Fibroblast of villous mesenchyme (primary cell): Measurements from ENCODE around the gene STK40. TPM values are rescaled to one million over a fixed set of nuclear protein-coding genes. Genes with fewer than 3 reads are reported as not detected.

Experiments
- DNase-seq: peaks from one replicate; pipeline ENCODE4 v3.0.0-alpha.2; 2010; ENCODE audit warnings: low read depth
- H3K4me3 ChIP-seq: 2 replicates; pipeline ENCODE4 v1.5.1; 2011; ENCODE audit warnings: low read depth, mild to moderate bottlenecking, low read length
- total RNA-seq: library from RNA; depleted of rRNA; stranded (reverse); fragments of >200 nt; gene quantifications from 2 replicates; pipeline ENCODE4 v1.2.3, GENCODE V29; 2012
- TF ChIP-seq, protein P1 (sequence below): IDR thresholded peaks from 2 replicates; pipeline ENCODE4 v1.5.1; 2012; ENCODE audit warnings: low read depth, mild to moderate bottlenecking, low read length; ENCODE audit not compliant: insufficient read depth

Gene STK40
- total RNA-seq, 1 donor, result 24.6 TPM

DNA sequence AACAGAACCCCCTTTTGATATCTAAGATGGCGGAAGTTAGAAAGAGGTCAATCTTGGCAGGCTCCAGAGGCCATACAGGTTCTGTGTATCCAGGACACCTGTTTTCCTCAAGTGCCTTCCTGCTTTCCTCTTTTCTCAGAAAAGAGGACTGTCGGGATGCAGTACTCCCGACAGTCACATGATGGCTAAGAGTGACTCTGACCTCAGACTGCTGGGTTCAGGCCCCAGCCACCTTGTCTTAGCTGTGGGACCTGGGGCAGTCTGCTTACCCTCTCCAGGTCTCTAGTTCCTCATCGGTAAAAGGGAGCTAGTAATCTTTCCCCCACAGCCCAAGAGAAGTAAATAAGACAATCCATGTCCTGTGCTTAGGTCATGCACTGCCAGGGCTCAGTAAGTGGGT is 29.9 kb downstream of the STK40 start:
- DNase-seq, result no peak
- H3K4me3 ChIP-seq, result no peak overlapping the region
- TF ChIP-seq, protein P1, sequence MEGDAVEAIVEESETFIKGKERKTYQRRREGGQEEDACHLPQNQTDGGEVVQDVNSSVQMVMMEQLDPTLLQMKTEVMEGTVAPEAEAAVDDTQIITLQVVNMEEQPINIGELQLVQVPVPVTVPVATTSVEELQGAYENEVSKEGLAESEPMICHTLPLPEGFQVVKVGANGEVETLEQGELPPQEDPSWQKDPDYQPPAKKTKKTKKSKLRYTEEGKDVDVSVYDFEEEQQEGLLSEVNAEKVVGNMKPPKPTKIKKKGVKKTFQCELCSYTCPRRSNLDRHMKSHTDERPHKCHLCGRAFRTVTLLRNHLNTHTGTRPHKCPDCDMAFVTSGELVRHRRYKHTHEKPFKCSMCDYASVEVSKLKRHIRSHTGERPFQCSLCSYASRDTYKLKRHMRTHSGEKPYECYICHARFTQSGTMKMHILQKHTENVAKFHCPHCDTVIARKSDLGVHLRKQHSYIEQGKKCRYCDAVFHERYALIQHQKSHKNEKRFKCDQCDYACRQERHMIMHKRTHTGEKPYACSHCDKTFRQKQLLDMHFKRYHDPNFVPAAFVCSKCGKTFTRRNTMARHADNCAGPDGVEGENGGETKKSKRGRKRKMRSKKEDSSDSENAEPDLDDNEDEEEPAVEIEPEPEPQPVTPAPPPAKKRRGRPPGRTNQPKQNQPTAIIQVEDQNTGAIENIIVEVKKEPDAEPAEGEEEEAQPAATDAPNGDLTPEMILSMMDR, result no peak

DNA sequence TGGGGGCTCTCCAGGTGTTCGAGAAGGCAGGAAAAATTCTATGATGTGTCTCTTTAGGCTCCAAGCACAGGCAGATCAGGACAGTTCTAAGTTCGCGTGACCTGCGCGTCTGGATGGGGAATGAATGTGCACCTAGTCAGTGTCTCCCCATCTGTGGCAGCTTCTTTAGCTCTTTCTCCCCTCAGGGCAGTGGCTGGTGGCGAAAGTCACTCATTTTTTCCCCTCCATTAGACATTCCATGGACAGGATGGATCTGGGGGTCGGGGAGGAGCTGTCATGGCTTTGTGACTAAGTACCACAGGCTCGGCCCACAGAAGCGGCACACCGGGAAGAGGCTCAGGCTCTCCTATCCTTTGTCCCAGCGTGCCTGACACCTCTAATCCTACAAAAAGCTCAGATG is 31.2 kb downstream of the STK40 start:
- TF ChIP-seq, protein P1, result no peak
- DNase-seq, result no peak
- no peak overlapping the region for H3K4me3 ChIP-seq

DNA sequence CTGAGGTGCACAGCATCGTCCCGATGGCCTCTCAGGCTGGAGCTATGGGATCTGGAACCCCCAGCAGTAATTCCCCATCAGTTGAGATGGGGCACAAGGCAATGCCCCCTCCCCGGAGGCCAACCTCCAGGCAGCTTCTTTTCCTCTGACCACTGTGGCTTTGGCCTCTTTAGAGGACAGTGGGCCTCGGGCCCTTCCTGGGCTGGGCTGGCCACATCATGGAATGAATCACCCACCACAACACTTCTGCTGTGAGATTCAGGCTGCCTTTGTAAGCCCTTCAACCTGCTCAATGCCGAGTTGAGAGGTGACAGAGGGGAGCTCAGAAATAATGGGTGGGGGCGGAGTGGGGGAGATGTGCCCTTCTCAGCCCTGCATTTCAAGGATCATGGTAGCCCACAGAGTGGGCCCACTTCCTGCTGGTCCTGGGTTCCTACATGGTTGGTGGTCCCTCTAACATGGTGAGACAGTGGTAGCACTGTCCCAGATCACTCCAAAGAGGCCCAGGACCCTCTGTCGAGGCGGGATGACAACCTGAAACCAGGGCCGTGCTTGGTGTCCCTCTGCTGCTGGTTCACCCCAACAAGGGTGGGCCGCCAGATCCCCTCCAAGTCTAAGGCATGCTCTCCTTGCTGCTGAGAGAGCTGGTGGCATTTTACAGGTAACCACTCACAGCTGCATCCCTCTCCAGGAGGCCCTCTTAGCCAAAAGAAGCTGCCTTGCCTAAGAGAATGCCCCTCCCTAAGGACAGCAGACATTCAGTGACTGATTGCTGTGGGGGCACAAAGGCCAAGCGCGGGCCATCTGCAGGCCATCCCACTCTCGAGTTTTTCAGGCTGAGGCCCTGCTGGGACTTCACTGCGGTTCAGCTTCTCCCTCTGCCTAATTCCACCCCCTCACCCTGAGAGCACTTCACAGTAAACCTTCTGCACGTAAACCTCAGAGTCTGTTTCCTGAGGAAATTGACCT is 32.5 kb downstream of the STK40 start:
- TF ChIP-seq, protein P1, result peak; percentile 1
- H3K4me3 ChIP-seq, result no peak overlapping the region
- peak; percentile 45 for DNase-seq

DNA sequence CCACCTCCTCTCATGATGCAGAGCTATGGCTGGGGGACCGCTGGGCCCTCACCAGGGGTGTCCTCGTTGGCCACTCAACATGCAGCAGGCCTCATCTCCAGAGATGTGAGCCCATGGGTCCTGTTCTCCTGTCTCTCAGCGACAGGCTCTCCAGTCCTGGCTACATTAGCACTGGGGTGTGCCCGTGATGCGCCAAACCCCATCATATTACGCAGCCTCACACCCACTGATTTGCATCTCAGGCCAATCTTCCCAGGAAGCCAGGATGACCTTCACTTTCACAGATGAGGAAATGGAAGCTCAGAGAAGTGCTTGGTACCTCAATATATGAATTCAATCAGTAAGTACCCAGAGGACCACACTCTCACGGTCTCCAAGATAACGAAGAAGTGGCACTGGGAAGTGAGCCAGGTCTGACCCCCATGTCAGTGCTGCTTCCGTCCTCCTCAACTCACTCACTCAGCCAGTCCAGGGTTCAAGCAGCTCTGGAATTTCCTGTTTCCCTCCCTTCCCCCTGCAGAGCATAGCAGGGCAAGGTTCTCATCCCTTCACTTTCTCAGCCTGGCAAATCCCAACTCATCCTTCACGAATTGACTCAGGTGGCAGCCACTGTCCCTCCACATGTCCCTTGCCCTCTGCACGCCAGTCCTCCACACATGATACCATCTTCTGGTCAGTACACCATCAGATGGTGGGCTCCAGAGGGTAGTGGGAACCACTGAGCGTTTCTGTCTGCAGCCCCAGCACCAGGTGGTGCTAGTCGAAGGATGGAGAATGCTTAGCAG is 33.4 kb downstream of the STK40 start:
- no peak for DNase-seq
- no peak overlapping the region for H3K4me3 ChIP-seq
- TF ChIP-seq, protein P1, result peak; percentile 16

DNA sequence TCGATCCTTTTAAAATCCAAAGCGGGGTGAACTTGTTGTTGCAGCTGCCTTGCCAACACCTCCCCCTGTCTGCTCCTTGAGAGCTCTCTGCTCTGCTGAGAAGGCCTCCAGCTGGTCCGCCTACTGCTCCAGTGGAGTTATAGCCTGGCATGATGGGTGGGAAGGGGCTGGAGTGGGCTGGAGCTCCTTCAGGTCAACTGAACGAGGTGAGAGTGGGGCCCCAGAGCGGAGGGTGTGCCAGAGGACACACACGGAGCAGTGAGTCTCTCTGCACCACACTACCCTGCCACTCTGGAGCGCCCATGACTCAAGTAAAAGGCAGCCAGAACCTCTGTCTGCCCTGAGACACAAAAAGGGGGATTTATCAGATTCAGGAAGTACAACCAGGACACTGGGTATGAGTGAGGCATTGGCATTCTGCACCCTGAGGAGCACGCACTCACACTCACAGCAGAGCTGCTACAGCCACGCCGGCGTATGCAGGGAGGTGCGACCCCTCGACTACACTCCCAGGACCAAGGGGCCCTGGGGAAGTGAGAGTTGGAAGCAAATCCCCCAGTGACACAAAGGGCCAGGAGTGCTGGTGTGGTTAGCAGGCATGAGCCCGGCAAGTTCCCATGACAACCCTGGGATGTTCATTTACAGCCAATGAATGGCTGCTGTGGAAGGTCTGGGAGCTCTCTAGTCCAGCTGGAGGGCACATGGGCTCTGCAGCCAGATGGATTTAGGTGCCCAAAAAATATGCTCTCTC is 34.3 kb downstream of the STK40 start:
- DNase-seq, result peak; percentile 88
- H3K4me3 ChIP-seq, result peak overlapping the region; percentile 7
- TF ChIP-seq, protein P1, result peak; percentile 10

DNA sequence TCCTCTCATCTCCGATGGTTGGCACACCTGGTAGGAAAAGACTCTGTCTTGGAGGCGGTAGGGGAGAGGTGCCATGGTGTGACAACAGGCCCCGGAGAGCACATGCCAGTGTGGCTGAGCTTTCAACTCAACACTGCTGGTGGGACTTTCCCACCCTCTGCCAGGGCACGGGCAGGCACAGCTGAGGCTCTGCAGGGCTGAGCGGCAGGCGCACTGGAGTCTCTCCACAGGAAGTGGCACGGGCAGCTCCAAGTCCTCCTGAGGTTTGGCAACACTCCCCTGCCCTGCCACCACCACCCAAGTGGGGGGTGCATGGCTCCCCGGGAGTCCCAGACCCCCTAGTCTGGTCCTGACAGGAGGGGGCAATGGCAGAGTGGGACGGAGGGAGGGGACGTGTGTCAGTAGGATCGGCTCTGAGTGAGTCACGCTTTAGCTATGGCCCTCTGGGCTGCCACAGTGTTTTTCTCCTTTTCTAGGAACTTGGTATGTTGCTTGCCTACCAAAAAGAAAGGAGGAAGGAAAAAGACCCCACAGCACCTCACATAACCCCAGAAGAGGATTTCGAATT is 35.0 kb downstream of the STK40 start:
- H3K4me3 ChIP-seq, result no peak overlapping the region
- DNase-seq, result peak; percentile 72
- TF ChIP-seq, protein P1, result no peak
